ENCODE results near the gene DCUN1D1.
"Not testable (repeated sequence)": the region's sequence is repeated elsewhere in the genome, so short reads cannot be mapped to it uniquely, and the experiment has no call there.

The DCUN1D1 gene

DNA sequence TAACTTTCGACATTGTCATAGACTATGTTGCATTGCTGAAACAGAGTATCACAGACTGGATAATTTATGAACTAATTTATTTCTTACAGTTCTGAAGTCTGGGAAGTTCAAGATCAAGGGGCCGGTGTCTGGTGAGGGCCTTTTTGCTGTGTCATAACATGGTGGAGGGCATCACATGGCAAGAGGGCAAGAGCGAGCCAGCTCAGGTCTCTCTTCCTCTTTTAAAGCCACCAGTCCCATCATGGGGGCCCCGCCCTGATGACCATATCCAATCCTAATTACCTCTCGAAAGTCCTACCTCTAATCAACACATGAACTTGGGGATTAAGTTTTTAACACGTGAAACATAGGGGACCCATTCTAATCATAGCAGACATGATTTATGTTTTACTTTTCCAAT, 33.5 kb upstream of the DCUN1D1 start:
- ChIA-PET CTCF (interaction anchor here (1.5 kb wide), 1 partner anchor 9 kb away, joined by 4 read pairs; no protein-coding TSS in a partner anchor), POLR2A (no interaction called here)
- DNase-seq (ENCODE audit: extremely low spot score) = no peak
- TF ChIP-seq, protein P1, sequence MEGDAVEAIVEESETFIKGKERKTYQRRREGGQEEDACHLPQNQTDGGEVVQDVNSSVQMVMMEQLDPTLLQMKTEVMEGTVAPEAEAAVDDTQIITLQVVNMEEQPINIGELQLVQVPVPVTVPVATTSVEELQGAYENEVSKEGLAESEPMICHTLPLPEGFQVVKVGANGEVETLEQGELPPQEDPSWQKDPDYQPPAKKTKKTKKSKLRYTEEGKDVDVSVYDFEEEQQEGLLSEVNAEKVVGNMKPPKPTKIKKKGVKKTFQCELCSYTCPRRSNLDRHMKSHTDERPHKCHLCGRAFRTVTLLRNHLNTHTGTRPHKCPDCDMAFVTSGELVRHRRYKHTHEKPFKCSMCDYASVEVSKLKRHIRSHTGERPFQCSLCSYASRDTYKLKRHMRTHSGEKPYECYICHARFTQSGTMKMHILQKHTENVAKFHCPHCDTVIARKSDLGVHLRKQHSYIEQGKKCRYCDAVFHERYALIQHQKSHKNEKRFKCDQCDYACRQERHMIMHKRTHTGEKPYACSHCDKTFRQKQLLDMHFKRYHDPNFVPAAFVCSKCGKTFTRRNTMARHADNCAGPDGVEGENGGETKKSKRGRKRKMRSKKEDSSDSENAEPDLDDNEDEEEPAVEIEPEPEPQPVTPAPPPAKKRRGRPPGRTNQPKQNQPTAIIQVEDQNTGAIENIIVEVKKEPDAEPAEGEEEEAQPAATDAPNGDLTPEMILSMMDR (IDR thresholded peaks at IDR 0.05; ENCODE audit: control extremely low read depth, extremely low read depth, low read depth, missing control alignments) = no peak

DNA sequence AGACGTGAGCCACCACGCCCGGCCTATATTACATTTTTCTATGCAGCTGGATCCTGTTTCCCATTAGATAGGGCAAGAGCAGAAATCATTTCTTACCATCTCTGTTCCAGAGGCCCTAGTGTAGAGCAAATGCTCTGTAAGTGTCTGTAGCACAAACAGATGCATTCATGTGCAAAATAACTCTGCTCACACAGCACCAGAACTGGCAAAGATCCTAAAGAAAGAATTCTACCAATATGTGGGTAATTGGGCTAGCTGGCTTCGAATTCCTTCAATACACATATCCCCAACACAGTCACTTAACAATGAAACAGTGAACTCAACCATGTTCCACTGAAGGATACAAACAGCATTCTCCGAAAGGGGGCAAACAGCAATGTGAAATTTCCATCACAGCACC, 32.7 kb upstream of the DCUN1D1 start:
- POLR2A ChIA-PET = no interaction called here

DNA sequence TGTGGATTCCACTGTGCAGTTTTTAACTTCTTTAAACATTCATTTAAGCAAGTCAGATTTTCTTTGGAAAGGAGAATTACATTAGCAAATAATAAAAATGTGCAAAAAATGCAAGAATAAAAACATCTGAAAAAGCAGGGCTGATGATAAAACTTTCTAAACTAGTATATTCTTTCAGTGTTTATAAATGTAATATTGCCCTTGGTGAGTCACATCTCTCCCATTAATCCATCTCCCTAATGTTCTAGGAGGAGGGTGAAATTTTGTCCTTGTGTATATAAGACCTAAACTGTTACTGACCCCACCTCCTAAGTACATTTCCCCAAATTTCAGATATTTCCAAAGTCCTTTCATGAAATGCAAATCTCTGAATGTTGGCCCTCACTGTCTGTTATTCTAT, 28.5 kb upstream of the DCUN1D1 start:
- TF ChIP-seq, protein P1 (IDR thresholded peaks at IDR 0.05; ENCODE audit: control extremely low read depth, extremely low read depth, low read depth, missing control alignments) = no peak
- CTCF ChIA-PET = no interaction called here
- POLR2A ChIA-PET = no interaction called here
- DNase-seq (ENCODE audit: extremely low spot score) = no peak

More for the DNA sequence above, 32.7 kb upstream of the DCUN1D1 start:
- DNase-seq (ENCODE audit: extremely low spot score) = no peak
- CTCF ChIA-PET = interaction anchor here (1.3 to 1.5 kb wide), 2 partner anchors 9 to 12 kb away, joined by 4 read pairs; no protein-coding TSS in a partner anchor
- TF ChIP-seq, protein P1 (IDR thresholded peaks at IDR 0.05; ENCODE audit: control extremely low read depth, extremely low read depth, low read depth, missing control alignments) = no peak

DNA sequence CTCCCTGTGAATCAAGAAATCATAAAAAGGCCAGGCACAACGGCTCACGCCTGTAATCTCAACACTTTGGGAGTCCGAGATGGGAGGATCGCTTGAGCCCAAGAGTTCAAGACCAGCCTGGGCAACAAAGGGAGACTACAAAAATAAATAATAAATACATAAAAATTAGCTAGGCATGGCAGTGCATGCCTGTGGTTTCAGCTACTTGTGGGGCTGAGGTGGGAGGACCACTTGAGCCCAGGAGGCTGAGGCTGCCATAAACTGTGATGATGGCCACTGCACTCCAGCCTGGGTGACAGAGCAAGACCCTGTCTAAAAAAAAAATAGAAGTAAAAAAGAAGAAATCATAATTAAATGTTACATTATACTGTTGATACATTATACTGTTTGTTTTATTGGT, 28.0 kb upstream of the DCUN1D1 start:
- POLR2A ChIA-PET = no interaction called here
- TF ChIP-seq, protein P1 (IDR thresholded peaks at IDR 0.05; ENCODE audit: control extremely low read depth, extremely low read depth, low read depth, missing control alignments) = no peak

DNA sequence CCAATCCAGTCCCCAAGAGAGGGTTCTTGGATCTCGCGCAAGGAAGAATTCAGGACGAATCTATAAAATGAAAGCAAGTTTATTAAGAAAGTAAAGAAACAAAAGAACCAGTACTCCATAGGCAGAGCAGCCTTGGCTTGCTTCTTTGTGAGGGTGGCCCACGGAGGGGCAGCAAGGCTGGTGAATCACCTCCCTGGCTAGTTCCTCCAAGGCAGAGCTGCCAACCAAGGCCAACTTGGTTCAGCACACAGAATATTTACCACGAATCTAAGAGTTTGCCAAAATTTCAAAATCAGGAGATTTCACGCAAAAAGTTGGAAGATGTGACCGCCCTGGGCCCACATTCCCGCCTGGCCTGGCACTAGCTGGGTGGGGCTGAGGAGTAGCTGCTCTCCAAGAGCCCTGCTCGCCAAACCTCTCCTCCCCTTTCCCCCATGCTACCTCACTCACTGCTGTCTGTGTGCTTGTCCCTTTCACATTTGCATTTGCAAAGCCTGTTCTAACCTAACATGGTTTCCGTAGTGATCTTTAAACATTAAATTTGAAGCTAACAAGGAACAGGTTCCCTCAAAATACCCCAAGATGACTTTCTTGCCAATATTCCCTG, 26.2 kb upstream of the DCUN1D1 start:
- no peak for DNase-seq (ENCODE audit: extremely low spot score)
- CTCF ChIA-PET = interaction anchor here (0.8 kb wide), 1 partner anchor 25 kb away, joined by 3 read pairs; no protein-coding TSS in a partner anchor
- POLR2A ChIA-PET = no interaction called here
- TF ChIP-seq, protein P1 (IDR thresholded peaks at IDR 0.05; ENCODE audit: control extremely low read depth, extremely low read depth, low read depth, missing control alignments) = no peak

More for the DNA sequence above, 28.0 kb upstream of the DCUN1D1 start:
- CTCF ChIA-PET = no interaction called here
- DNase-seq (ENCODE audit: extremely low spot score) = no peak

DNA sequence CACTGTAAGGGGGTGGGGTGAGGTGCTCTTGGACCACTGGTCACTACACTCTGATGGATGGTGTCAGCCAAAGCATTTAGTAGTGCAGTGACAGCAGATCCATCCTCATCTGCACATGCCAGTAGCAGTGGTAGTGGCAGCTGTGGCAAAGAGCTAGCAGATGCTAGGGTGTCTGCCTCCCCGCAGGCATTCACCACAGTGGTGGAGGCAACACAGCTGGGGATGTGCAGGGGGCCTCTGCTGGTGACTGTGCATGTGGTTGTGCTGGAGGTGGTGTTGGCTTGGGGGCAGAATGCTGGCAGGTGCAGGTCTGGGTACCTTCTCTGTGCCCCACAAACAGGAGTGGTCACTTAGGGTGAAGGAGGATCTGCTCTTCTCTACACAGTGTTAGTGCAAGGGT, 19.4 kb upstream of the DCUN1D1 start:
- no peak for DNase-seq (ENCODE audit: extremely low spot score)
- ChIA-PET CTCF (interaction anchor here (1.0 kb wide), 1 partner anchor 33 kb away, joined by 3 read pairs; no protein-coding TSS in a partner anchor), POLR2A (no interaction called here)
- TF ChIP-seq, protein P1 (IDR thresholded peaks at IDR 0.05; ENCODE audit: control extremely low read depth, extremely low read depth, low read depth, missing control alignments) = no peak

DNA sequence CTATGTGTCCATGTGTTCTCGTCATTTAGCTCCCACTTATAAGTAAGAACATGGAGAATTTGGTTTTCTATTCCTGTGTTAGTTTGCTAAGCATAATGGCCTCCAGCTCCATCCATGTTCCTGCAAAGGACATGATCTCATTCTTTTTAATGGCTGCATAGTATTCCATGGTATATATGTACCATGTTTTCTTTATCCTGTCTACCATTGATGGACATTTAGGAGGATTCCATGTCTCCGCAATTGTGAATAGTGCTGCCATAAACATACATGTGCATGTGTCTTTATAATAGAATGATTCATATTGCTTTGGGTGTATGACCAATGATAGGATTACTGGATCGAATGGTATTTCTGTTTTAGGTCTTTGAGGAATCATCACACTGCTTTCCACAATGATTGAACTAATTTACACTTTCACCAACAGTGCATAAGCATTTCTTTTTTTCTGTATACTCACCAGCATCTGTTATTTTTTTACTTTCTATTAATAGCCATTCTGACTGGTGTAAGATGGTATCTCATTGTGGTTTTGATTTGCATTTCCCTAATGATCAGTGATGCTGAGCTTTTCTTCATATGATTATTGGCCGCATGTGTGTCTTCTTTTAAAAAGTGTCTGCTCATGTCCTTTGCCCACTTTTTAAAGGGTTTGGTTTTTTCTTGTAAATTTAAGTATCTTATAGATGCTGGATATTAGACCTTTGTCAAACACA, 13.3 kb upstream of the DCUN1D1 start:
- CTCF ChIA-PET = interaction anchor here (1.2 to 1.6 kb wide), 2 partner anchors 11 to 18 kb away, joined by 3 read pairs; no protein-coding TSS in a partner anchor
- POLR2A ChIA-PET; DNase-seq (ENCODE audit: extremely low spot score): not testable (repeated sequence)
